ENCODE data around the gene TEAD1. TPM values are rescaled to one million over a fixed set of nuclear protein-coding genes. Genes with fewer than 3 reads are reported as not detected.

The TEAD1 gene
- total RNA-seq, 2 donors from 2014 or later = 0.05 to 0.55 TPM

GRCh38 chr11:12693479-12694182 lies 19.4 kb downstream of the TEAD1 start:
- Mint-ChIP-seq H3K27me3 (peaks cover 79% of the 10 kb centered on the region), H3K27ac (no peak overlapping the region), H3K4me1 (peaks cover 8% of the 10 kb centered on the region), H3K36me3 (ENCODE audit: low read depth) (peaks cover 3% of the 10 kb centered on the region), H3K4me3 (no peak overlapping the region)
- peaks cover 2% of the 10 kb centered on the region for H3K9me3 ChIP-seq (ENCODE audit: control insufficient read depth, low read length, poor library complexity, severe bottlenecking)
- ATAC-seq (no peak), DNase-seq (no peak)

DNA sequence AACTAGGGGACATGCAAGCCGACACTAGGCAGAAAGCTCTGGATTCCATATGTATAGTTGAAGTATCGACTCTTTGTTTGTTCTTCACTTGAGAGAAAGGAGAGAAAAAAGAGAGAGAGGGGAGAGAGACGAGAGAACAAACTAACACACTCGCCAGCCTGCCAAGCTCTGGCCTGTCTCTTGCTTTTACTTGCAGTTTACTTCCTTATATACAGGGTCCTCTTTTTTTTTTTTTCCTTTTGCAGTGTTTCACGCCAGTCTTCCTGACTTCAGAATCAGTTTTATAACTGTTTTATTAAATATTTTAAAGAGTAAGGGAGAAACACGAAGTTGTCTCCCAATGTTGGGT lies 19.9 kb downstream of the TEAD1 start:
- no peak for ATAC-seq
- peaks cover 8% of the 10 kb centered on the region for H3K4me1 Mint-ChIP-seq

DNA sequence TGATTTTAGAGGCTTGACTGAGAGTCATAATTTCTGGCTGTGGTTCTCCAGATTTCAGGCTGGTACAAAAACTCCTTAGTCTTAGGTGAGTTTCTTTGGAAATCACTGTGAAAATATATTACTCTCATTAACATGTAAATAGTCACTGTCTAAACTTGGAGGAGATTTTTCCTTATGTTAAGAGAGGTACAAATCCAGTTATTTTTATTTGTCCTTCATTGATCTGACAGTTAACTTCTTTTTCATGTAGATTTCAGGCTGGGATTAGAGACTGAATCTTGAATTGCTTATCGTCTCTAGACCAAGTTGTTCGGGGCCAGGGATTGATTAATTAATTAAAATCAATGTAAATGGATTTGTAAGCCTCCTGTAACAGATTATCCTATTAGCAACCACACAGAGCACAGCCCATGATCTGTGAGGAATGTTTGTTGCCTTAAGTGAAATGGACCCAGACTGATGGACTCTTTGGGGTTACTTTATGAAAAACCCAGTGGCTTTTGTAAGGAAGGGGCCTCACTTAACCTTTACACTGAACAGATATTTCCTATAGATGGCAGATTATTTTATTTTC lies 21.1 kb downstream of the TEAD1 start:
- H3K4me1 Mint-ChIP-seq = peaks cover 8% of the 10 kb centered on the region
- H3K4me3 Mint-ChIP-seq = no peak overlapping the region
- H3K27me3 Mint-ChIP-seq = peaks cover 87% of the 10 kb centered on the region
- peaks cover 3% of the 10 kb centered on the region for H3K36me3 Mint-ChIP-seq (ENCODE audit: low read depth)
- DNase-seq (no peak), ATAC-seq (no peak)
- H3K9me3 ChIP-seq (ENCODE audit: control insufficient read depth, low read length, poor library complexity, severe bottlenecking) = peaks cover 2% of the 10 kb centered on the region
- H3K27ac Mint-ChIP-seq = no peak overlapping the region

More for the DNA sequence above, 19.9 kb downstream of the TEAD1 start:
- H3K36me3 Mint-ChIP-seq (ENCODE audit: low read depth) = peaks cover 3% of the 10 kb centered on the region
- no peak overlapping the region for H3K27ac Mint-ChIP-seq
- DNase-seq = no peak
- no peak overlapping the region for H3K4me3 Mint-ChIP-seq
- H3K9me3 ChIP-seq (ENCODE audit: control insufficient read depth, low read length, poor library complexity, severe bottlenecking) = peaks cover 2% of the 10 kb centered on the region
- H3K27me3 Mint-ChIP-seq = peaks cover 82% of the 10 kb centered on the region

GRCh38 chr11:12695873-12696272 lies 21.7 kb downstream of the TEAD1 start:
- DNase-seq (no peak), ATAC-seq (no peak)
- H3K9me3 ChIP-seq (ENCODE audit: control insufficient read depth, low read length, poor library complexity, severe bottlenecking) = peaks cover 2% of the 10 kb centered on the region
- Mint-ChIP-seq H3K27me3 (peaks cover 86% of the 10 kb centered on the region), H3K4me3 (no peak overlapping the region), H3K4me1 (peaks cover 8% of the 10 kb centered on the region), H3K27ac (no peak overlapping the region), H3K36me3 (ENCODE audit: low read depth) (peaks cover 3% of the 10 kb centered on the region)

- Mint-ChIP-seq H3K36me3 (ENCODE audit: low read depth) (peaks cover 6% of the 10 kb centered on the region), H3K27ac (no peak overlapping the region), H3K4me1 (peaks cover 8% of the 10 kb centered on the region), H3K27me3 (peaks cover 89% of the 10 kb centered on the region), H3K4me3 (no peak overlapping the region)
- peaks cover 2% of the 10 kb centered on the region for H3K9me3 ChIP-seq (ENCODE audit: control insufficient read depth, low read length, poor library complexity, severe bottlenecking)
- ATAC-seq (no peak), DNase-seq (no peak)
Measured at GRCh38 chr11:12696911-12697581, 22.8 kb downstream of the TEAD1 start.

DNA sequence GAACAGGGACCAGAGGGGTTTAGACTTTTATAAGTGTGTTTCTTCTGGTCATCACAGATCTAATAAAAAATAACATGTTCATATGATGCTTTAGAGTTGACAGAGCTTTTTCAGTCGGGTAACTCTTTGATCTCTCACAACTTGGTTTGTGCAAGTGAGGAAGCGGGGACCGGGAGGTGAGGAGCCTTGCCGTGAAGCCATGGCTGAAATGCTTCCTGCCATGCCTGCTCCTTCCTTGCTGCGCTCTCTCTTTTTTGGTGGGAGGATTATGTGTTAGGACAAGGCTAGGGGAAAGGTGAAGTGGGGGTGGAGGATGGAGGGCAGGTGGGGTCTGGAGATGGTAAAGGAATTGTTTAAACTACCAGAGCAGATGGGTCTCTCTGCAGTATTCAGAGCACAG lies 23.8 kb downstream of the TEAD1 start:
- H3K27me3 Mint-ChIP-seq = peaks cover 94% of the 10 kb centered on the region
- ATAC-seq (no peak), DNase-seq (no peak)
- no peak overlapping the region for H3K27ac Mint-ChIP-seq
- H3K4me3 Mint-ChIP-seq = no peak overlapping the region
- H3K36me3 Mint-ChIP-seq (ENCODE audit: low read depth) = peaks cover 6% of the 10 kb centered on the region
- H3K4me1 Mint-ChIP-seq = peaks cover 8% of the 10 kb centered on the region
- H3K9me3 ChIP-seq (ENCODE audit: control insufficient read depth, low read length, poor library complexity, severe bottlenecking) = peaks cover 2% of the 10 kb centered on the region

- Mint-ChIP-seq H3K4me1 (peaks cover 8% of the 10 kb centered on the region), H3K36me3 (ENCODE audit: low read depth) (peaks cover 6% of the 10 kb centered on the region), H3K4me3 (no peak overlapping the region), H3K27me3 (peaks cover 79% of the 10 kb centered on the region), H3K27ac (no peak overlapping the region)
- ATAC-seq = no peak
- DNase-seq = no peak
- no peaks in the 10 kb centered on the region for H3K9me3 ChIP-seq (ENCODE audit: control insufficient read depth, low read length, poor library complexity, severe bottlenecking)
Measured at GRCh38 chr11:12701811-12702592, 27.8 kb downstream of the TEAD1 start.

- no peaks in the 10 kb centered on the region for H3K9me3 ChIP-seq (ENCODE audit: control insufficient read depth, low read length, poor library complexity, severe bottlenecking)
- DNase-seq = no peak
- Mint-ChIP-seq H3K27me3 (peaks cover 79% of the 10 kb centered on the region), H3K4me3 (no peak overlapping the region), H3K36me3 (ENCODE audit: low read depth) (peaks cover 5% of the 10 kb centered on the region), H3K27ac (no peak overlapping the region), H3K4me1 (peaks cover 4% of the 10 kb centered on the region)
- ATAC-seq = no peak
Measured at GRCh38 chr11:12702999-12703453, 28.8 kb downstream of the TEAD1 start.

- Mint-ChIP-seq H3K27me3 (peaks cover 74% of the 10 kb centered on the region), H3K4me1 (no peaks in the 10 kb centered on the region), H3K4me3 (no peak overlapping the region), H3K27ac (no peak overlapping the region), H3K36me3 (ENCODE audit: low read depth) (peaks cover 3% of the 10 kb centered on the region)
- DNase-seq (no peak), ATAC-seq (no peak)
- no peaks in the 10 kb centered on the region for H3K9me3 ChIP-seq (ENCODE audit: control insufficient read depth, low read length, poor library complexity, severe bottlenecking)
Measured at GRCh38 chr11:12704049-12704448, 29.8 kb downstream of the TEAD1 start.

DNA sequence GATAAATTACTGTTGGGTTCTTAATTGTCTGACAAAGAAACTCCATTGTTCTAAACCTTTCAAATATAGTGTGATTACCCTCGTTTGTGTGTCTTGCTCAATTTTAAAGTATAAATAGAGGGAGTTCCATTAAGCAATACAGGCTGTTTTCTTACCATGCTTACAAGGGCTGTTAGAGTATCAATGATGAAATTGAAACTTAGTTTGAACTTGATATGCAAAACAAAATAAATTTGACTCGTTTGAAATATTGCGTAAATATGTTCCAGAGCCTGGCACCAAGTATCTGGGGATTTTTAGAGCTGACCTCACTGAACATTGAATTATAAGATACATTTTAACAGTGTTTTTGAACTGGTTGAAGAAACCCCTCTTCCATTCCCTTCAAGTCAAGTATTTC lies 31.7 kb downstream of the TEAD1 start:
- Mint-ChIP-seq H3K27me3 (peaks cover 71% of the 10 kb centered on the region), H3K4me1 (no peaks in the 10 kb centered on the region), H3K4me3 (no peak overlapping the region), H3K27ac (no peak overlapping the region), H3K36me3 (ENCODE audit: low read depth) (peaks cover 5% of the 10 kb centered on the region)
- DNase-seq (no peak), ATAC-seq (no peak)
- H3K9me3 ChIP-seq (ENCODE audit: control insufficient read depth, low read length, poor library complexity, severe bottlenecking) = no peaks in the 10 kb centered on the region

DNA sequence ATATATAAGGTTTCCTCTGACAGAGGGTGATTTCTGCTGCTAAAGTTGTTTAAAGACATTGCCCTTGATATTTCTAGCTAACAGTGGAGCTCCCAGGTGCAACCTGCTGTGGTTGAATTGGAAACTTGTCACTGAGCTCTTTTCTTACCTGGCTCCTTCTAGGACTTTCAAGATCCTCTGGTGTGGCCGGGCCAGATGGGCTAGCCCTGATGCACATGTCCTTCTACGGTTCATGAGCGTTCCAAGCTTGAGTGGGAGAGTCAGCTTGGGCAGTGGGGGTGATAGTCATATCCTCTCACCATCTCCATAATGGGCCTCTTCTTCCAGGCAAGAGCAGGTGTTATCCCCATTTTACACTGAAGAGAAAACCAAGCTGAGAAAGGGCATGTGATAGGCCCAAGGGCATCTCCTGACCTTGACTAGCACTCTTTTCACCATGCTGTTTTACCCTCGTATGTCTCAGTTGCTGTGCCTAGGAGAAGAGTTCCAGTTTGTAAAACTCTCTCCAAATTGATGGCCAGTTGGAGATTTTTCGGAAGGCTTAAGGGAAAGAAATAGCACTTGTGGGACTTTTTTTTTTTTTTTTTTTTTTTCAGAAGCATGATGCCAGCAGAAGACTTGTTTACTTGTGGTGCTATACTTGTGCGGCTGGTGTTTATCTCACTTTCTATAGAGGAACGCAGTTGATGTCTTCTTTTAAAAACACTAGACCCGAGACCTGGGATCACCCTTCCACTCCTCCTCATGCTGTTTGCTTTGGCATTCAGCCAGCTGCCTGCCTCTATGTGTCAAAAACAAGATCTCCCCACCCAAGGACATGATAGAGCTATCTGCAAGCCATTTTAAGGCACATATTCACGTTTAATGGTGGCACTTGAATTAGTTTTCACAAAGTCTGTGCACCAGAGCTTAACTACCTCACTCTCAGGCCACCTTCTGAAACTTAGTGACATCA lies 32.6 kb downstream of the TEAD1 start:
- ATAC-seq = no peak
- Mint-ChIP-seq H3K4me3 (no peak overlapping the region), H3K27ac (no peak overlapping the region), H3K36me3 (ENCODE audit: low read depth) (peaks cover 2% of the 10 kb centered on the region), H3K27me3 (peaks cover 66% of the 10 kb centered on the region), H3K4me1 (no peaks in the 10 kb centered on the region)
- no peaks in the 10 kb centered on the region for H3K9me3 ChIP-seq (ENCODE audit: control insufficient read depth, low read length, poor library complexity, severe bottlenecking)
- DNase-seq = no peak

GRCh38 chr11:12707500-12707880 lies 33.3 kb downstream of the TEAD1 start:
- no peak for ATAC-seq
- H3K4me3 Mint-ChIP-seq = no peak overlapping the region
- H3K4me1 Mint-ChIP-seq = no peaks in the 10 kb centered on the region
- no peaks in the 10 kb centered on the region for H3K9me3 ChIP-seq (ENCODE audit: control insufficient read depth, low read length, poor library complexity, severe bottlenecking)
- peaks cover 2% of the 10 kb centered on the region for H3K36me3 Mint-ChIP-seq (ENCODE audit: low read depth)
- DNase-seq = no peak
- H3K27me3 Mint-ChIP-seq = peaks cover 64% of the 10 kb centered on the region
- H3K27ac Mint-ChIP-seq = no peak overlapping the region

Data from T-helper 17 cell (primary cell).